ENCODE measurements around the gene DCX. TPM values are rescaled to one million over a fixed set of nuclear protein-coding genes. Genes with fewer than 3 reads are reported as not detected.
A peak's percentile ranks its signal among the peaks of the same experiment; 100 is the strongest.

DCX gene
- total RNA-seq, 1 experiment from 2014 or later, result 0.13 TPM

GRCh38 chrX:111376486-111376885 lies 35.5 kb downstream of the DCX start:
- Histone ChIP-seq H3K9me3 (ENCODE audit: control insufficient read depth, insufficient read depth, low read depth, low read length) (no peaks in the 10 kb centered on the region), H3K27ac (ENCODE audit: low read length) (no peak overlapping the region), H3K4me1 (ENCODE audit: control insufficient read depth, insufficient read depth, low read length) (no peaks in the 10 kb centered on the region), H3K4me3 (ENCODE audit: low read depth in 2 of 2, low read length in 2 of 2) (no peak overlapping the region), H3K36me3 (ENCODE audit: control insufficient read depth, insufficient read depth, low read length) (no peaks in the 10 kb centered on the region), H3K27me3 (ENCODE audit: control insufficient read depth, insufficient read depth, low read length) (no peaks in the 10 kb centered on the region)
- POLR2A ChIA-PET, result no interaction called here
- in situ Hi-C loops (cut with HindIII; ENCODE audit: low pct_unique_long_range_greater_than_20kb, low sequenced_read_pairs), result no loop called here
- CTCF ChIA-PET, result no interaction called here
- DNase-seq (ENCODE audit: low read depth, low spot score), result no peak
- TF ChIP-seq CTCF (IDR thresholded peaks at IDR 0.05), result no peak
- TF ChIP-seq REST (IDR thresholded peaks at IDR 0.05; ENCODE audit: insufficient read depth in 1 of 2, low read depth in 2 of 2, low read length in 1 of 2), result no peak
- TF ChIP-seq POLR2AphosphoS5 (IDR thresholded peaks at IDR 0.05; ENCODE audit: low read depth, low read length), result no peak
- no peak for TF ChIP-seq TCF7L2 (IDR thresholded peaks at IDR 0.05; ENCODE audit: low read depth, low read length)
- no peak for TF ChIP-seq SIN3A (IDR thresholded peaks at IDR 0.05; ENCODE audit: borderline replicate concordance, insufficient read depth, low read depth, low read length)
- no TSS peak for BruUV-seq (replicated peaks)
- intact Hi-C loops (cut with micrococcal nuclease; ENCODE audit: unreplicated experiment), result no loop called here
- no peak for ATAC-seq

GRCh38 chrX:111375747-111376146 lies 36.2 kb downstream of the DCX start:
- ATAC-seq (no peak), DNase-seq (ENCODE audit: low read depth, low spot score) (no peak)
- ChIA-PET POLR2A (no interaction called here), CTCF (no interaction called here)
- in situ Hi-C loops (cut with HindIII; ENCODE audit: low pct_unique_long_range_greater_than_20kb, low sequenced_read_pairs) (no loop called here), intact Hi-C loops (cut with micrococcal nuclease; ENCODE audit: unreplicated experiment) (no loop called here)
- Histone ChIP-seq H3K27me3 (ENCODE audit: control insufficient read depth, insufficient read depth, low read length) (no peaks in the 10 kb centered on the region), H3K4me3 (ENCODE audit: low read depth in 2 of 2, low read length in 2 of 2) (no peak overlapping the region), H3K9me3 (ENCODE audit: control insufficient read depth, insufficient read depth, low read depth, low read length) (no peaks in the 10 kb centered on the region), H3K27ac (ENCODE audit: low read length) (no peak overlapping the region), H3K36me3 (ENCODE audit: control insufficient read depth, insufficient read depth, low read length) (no peaks in the 10 kb centered on the region), H3K4me1 (ENCODE audit: control insufficient read depth, insufficient read depth, low read length) (no peaks in the 10 kb centered on the region)
- BruUV-seq (replicated peaks), result no TSS peak
- TF ChIP-seq CTCF (IDR thresholded peaks at IDR 0.05) (no peak), REST (IDR thresholded peaks at IDR 0.05; ENCODE audit: insufficient read depth in 1 of 2, low read depth in 2 of 2, low read length in 1 of 2) (peak; percentile 79 to 83; a peak in 3 of 4 replicates)

Measured in Panc1 (cell line).